Body of pancreas (tissue), 4 donors: ENCODE results near the gene HES1.

Experiments
- CTCF ChIP-seq, 7 experiments: fragments of 450-650 bp in 4 of 7; fragments of 200-600 bp in 3 of 7; sonication (generic) in 3 of 7; IDR thresholded peaks; one replicate each; pipeline ENCODE4 v1.5.1; 2016 to 2019; ENCODE audit warnings: antibody characterized with exemption in 7 of 7
- POLR2A ChIP-seq, 3 donors: fragments of 450-650 bp; IDR thresholded peaks; one replicate each; pipeline ENCODE4 v1.6.1; 2016; ENCODE audit warnings: antibody characterized with exemption in 3 of 3, mild to moderate bottlenecking in 2 of 3

GRCh38 chr3:194098081-194098842, 37.7 kb upstream of the HES1 start:
- TF ChIP-seq CTCF (IDR thresholded peaks at IDR 0.05) (no peak), POLR2A (IDR thresholded peaks at IDR 0.05) (no peak)
